HEK293T (cell line): ENCODE data around the gene LRP1B.

ENCODE experiments used
- ARNT ChIP-seq: fragments of 450-650 bp; IDR thresholded peaks from 2 replicates; pipeline ENCODE4 v1.6.1; 2017; ENCODE audit warnings: mild to moderate bottlenecking
- FOXK2 ChIP-seq: fragments of 450-650 bp; IDR thresholded peaks from 2 replicates; pipeline ENCODE4 v1.6.1; 2016; ENCODE audit warnings: mild to moderate bottlenecking
- FOXM1 ChIP-seq: fragments of 450-650 bp; IDR thresholded peaks from 2 replicates; pipeline ENCODE4 v1.6.1; 2017; ENCODE audit warnings: mild to moderate bottlenecking, borderline replicate concordance
- HDGF ChIP-seq: fragments of 450-650 bp; IDR thresholded peaks from 2 replicates; pipeline ENCODE4 v1.6.1; 2017; ENCODE audit warnings: antibody characterized with exemption, borderline replicate concordance
- LEF1 ChIP-seq: fragments of 450-650 bp; IDR thresholded peaks from 2 replicates; pipeline ENCODE4 v1.6.1; 2017; ENCODE audit warnings: mild to moderate bottlenecking, borderline replicate concordance
- NFRKB ChIP-seq: fragments of 450-650 bp; IDR thresholded peaks from 2 replicates; pipeline ENCODE4 v1.6.1; 2016; ENCODE audit warnings: mild to moderate bottlenecking, moderate library complexity
- PKNOX1 ChIP-seq: fragments of 450-650 bp; IDR thresholded peaks from 2 replicates; pipeline ENCODE4 v1.6.1; 2016
- SP1 ChIP-seq: fragments of 450-650 bp; IDR thresholded peaks from 2 replicates; pipeline ENCODE4 v1.6.1; 2017
- SUZ12 ChIP-seq: fragments of 450-650 bp; IDR thresholded peaks from 2 replicates; pipeline ENCODE4 v1.6.1; 2016; ENCODE audit warnings: mild to moderate bottlenecking
- TARDBP ChIP-seq: fragments of 450-650 bp; IDR thresholded peaks from 2 replicates; pipeline ENCODE4 v1.6.1; 2016
- ZNF384 ChIP-seq: fragments of 450-650 bp; IDR thresholded peaks from 2 replicates; pipeline ENCODE4 v1.6.1; 2016

DNA sequence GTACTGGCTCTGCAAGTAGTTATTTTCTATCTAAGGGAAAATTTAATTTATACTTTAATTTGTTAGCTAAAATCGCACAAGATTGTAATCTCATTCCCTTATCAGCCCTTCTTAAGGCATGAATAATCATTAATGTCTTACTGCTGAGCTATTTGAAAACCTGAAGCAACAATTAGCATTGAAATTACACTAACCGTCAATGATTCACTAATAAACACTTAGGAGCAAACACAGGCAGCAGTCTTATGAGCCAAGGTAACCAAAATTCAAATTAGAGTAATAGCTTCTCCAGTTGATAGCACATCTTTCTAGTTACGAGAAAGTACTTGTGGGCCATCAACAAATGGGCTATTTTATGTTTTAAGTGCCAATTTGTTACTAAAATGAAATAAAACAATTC is 1289.7 kb downstream of the LRP1B start:
- TF ChIP-seq TARDBP (no peak), PKNOX1 (no peak), NFRKB (no peak), ZNF384 (no peak), SUZ12 (no peak), FOXM1 (no peak), LEF1 (no peak), HDGF (no peak), FOXK2 (no peak), ARNT (no peak), SP1 (no peak)
